Skeletal muscle tissue (tissue), 4 donors: Measurements from ENCODE around the gene TTC7B. TPM values are rescaled to one million over a fixed set of nuclear protein-coding genes. Genes with fewer than 3 reads are reported as not detected.

Source experiments
- H3K27ac ChIP-seq: one replicate; pipeline ENCODE4 v1.7.0; 2013; ENCODE audit warnings: mild to moderate bottlenecking, low read depth, low read length, inconsistent platforms
- H3K27me3 ChIP-seq, 3 donors: one replicate each; pipeline ENCODE4 v1.7.0; 2013; ENCODE audit warnings: low read length in 3 of 3; ENCODE audit not compliant: control insufficient read depth in 3 of 3, insufficient read depth in 3 of 3
- H3K36me3 ChIP-seq, 3 donors: one replicate each; pipeline ENCODE4 v1.7.0; 2013; ENCODE audit warnings: low read length in 3 of 3; ENCODE audit not compliant: control insufficient read depth in 3 of 3, insufficient read depth in 3 of 3
- H3K4me1 ChIP-seq, 3 donors: one replicate each; pipeline ENCODE4 v1.7.0; 2013; ENCODE audit warnings: low read length in 3 of 3, mild to moderate bottlenecking in 3 of 3; ENCODE audit not compliant: control insufficient read depth in 3 of 3, insufficient read depth in 3 of 3
- H3K4me3 ChIP-seq, 3 donors: one replicate each; pipeline ENCODE4 v1.7.0; 2013; ENCODE audit warnings: low read length in 3 of 3
- H3K9ac ChIP-seq, 3 donors: one replicate each; pipeline ENCODE4 v1.7.0; 2013; ENCODE audit warnings: low read length in 3 of 3, mild to moderate bottlenecking in 3 of 3, moderate library complexity in 2 of 3, low read depth in 1 of 3
- H3K9me3 ChIP-seq, 3 donors: one replicate each; pipeline ENCODE4 v1.7.0; 2013; ENCODE audit warnings: low read length in 3 of 3; ENCODE audit not compliant: control insufficient read depth in 3 of 3
- total RNA-seq: library from RNA; depleted of rRNA; stranded (reverse); fragments of >200 nt; gene quantifications from one replicate; pipeline ENCODE4 v1.2.3, GENCODE V29; 2014
- donor health status: Osteomylitis.

TTC7B gene
- total RNA-seq, 1 donor from 2014 or later: 5.7 TPM

- Histone ChIP-seq H3K27ac (no peak overlapping the region), H3K27me3 (no peaks in the 10 kb centered on the region), H3K36me3 (peaks cover 0 to 8% (median 0%) of the 10 kb centered on the region in 3 donors), H3K9ac (no peak overlapping the region), H3K4me1 (peaks cover 11 to 16% (median 15%) of the 10 kb centered on the region in 3 donors), H3K9me3 (no peaks in the 10 kb centered on the region), H3K4me3 (peak overlapping the region in 1 of 3 donors; percentile 13)
These were observed 83.5 kb downstream of the TTC7B start for GRCh38 chr14:90732718-90733117.

DNA sequence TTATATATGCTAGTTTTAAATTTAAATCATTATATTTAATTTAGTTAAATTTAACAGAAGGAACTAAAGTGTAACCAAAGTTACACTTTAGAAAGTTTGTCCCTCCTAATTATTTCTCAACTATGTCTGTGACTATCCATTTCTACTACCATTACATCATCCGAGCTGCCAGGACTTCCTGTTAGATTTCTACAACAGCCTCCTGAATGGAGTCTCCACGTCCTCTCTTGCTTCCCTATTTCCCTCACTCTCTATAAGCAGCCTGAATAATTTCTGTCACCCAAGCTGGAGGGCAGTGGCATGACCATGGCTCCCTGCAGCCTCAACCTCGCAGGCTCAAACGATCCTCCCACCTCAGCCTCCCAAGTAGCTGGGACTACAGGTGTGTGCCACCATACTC lies 84.1 kb downstream of the TTC7B start:
- Histone ChIP-seq H3K9me3 (no peaks in the 10 kb centered on the region), H3K36me3 (peaks cover 0 to 10% (median 0%) of the 10 kb centered on the region in 3 donors), H3K4me3 (no peak overlapping the region), H3K4me1 (peaks cover 12 to 16% (median 15%) of the 10 kb centered on the region in 3 donors), H3K27me3 (no peaks in the 10 kb centered on the region), H3K27ac (no peak overlapping the region), H3K9ac (no peak overlapping the region)

DNA sequence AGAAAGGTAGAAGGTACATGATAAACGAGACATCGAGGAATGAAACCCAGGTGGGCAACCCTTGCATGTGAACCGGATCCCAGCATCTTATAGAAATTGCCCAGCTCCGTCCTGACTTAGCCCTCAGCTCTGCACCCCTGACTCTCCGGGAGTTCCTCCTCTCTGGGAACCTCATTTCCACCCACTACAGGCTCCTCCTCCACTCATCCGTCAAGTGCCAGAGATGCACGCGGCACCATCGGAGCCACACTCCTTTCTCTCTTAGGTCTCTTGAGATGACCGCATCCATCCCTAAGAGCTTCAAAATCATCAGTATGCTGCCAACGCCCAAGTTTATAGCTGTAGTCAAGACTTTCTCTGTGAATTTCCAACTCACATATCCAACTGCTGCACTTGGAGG lies 84.7 kb downstream of the TTC7B start:
- peaks cover 0 to 10% (median 0%) of the 10 kb centered on the region in 3 donors for H3K36me3 ChIP-seq
- no peak overlapping the region for H3K27ac ChIP-seq
- H3K4me1 ChIP-seq: peaks cover 15 to 18% (median 18%) of the 10 kb centered on the region in 3 donors
- no peaks in the 10 kb centered on the region for H3K9me3 ChIP-seq
- no peak overlapping the region for H3K9ac ChIP-seq
- no peaks in the 10 kb centered on the region for H3K27me3 ChIP-seq
- no peak overlapping the region for H3K4me3 ChIP-seq

GRCh38 chr14:90730206-90730766 lies 85.9 kb downstream of the TTC7B start:
- Histone ChIP-seq H3K4me1 (peaks cover 15 to 30% (median 22%) of the 10 kb centered on the region in 3 donors), H3K27ac (no peak overlapping the region), H3K36me3 (peaks cover 0 to 10% (median 0%) of the 10 kb centered on the region in 3 donors), H3K27me3 (no peaks in the 10 kb centered on the region), H3K4me3 (no peak overlapping the region), H3K9me3 (no peaks in the 10 kb centered on the region), H3K9ac (no peak overlapping the region)

DNA sequence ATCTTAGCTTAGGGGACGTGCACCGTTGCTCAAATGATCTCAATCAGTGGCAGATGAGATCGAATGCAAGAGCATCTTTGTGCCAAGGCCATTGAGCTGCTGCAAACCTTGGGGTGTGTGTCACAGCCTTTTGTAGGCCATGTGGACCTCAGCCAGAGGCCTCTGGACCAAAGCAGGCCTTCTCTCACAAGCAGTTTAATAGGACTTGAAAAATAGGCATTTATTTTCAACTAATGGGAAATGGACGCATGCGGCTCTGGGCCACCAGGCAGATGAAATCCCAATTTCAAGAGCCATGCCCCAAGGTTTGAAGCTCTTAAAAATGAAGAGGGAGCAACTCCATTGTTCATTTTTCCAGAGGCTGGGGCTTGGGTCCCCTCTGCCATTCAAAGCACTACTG lies 87.3 kb downstream of the TTC7B start:
- H3K36me3 ChIP-seq: peaks cover 0 to 10% (median 0%) of the 10 kb centered on the region in 3 donors
- H3K4me1 ChIP-seq: peaks cover 15 to 31% (median 22%) of the 10 kb centered on the region in 3 donors
- H3K27me3 ChIP-seq: no peaks in the 10 kb centered on the region
- H3K9ac ChIP-seq: no peak overlapping the region
- no peak overlapping the region for H3K27ac ChIP-seq
- H3K4me3 ChIP-seq: no peak overlapping the region
- no peaks in the 10 kb centered on the region for H3K9me3 ChIP-seq

DNA sequence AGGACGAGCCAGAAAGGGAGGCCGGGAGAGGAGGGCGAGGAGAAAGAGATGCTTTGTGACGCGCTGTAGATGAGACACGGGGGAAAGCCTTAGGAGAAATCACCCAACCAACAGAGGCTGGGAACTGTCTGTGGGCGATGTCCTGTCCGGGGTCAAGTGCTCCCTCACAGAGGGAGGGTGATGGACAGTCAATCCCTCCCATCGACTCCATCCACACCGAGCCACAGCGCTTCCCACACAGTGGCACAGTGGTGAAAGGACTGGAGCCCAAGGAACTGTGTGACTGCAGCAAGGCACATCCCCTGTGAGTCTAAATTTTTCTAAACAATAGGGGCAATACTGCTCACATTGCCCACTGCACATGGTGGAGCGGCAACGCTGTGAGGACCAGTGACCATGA lies 89.1 kb downstream of the TTC7B start:
- H3K27ac ChIP-seq: peak overlapping the region; percentile 28
- H3K4me3 ChIP-seq: no peak overlapping the region
- H3K4me1 ChIP-seq: peaks cover 11 to 26% (median 14%) of the 10 kb centered on the region in 3 donors
- H3K9me3 ChIP-seq: no peaks in the 10 kb centered on the region
- H3K9ac ChIP-seq: no peak overlapping the region
- no peaks in the 10 kb centered on the region for H3K27me3 ChIP-seq
- peaks cover 0 to 10% (median 0%) of the 10 kb centered on the region in 3 donors for H3K36me3 ChIP-seq

- Histone ChIP-seq H3K36me3 (peaks cover 0 to 10% (median 0%) of the 10 kb centered on the region in 3 donors), H3K4me1 (peaks cover 11 to 28% (median 17%) of the 10 kb centered on the region in 3 donors), H3K27ac (peak overlapping the region; percentile 28), H3K4me3 (peak overlapping the region in 1 of 3 donors; percentile 11), H3K9me3 (no peaks in the 10 kb centered on the region), H3K27me3 (no peaks in the 10 kb centered on the region), H3K9ac (no peak overlapping the region)
These were observed 89.6 kb downstream of the TTC7B start for GRCh38 chr14:90726656-90727055.

DNA sequence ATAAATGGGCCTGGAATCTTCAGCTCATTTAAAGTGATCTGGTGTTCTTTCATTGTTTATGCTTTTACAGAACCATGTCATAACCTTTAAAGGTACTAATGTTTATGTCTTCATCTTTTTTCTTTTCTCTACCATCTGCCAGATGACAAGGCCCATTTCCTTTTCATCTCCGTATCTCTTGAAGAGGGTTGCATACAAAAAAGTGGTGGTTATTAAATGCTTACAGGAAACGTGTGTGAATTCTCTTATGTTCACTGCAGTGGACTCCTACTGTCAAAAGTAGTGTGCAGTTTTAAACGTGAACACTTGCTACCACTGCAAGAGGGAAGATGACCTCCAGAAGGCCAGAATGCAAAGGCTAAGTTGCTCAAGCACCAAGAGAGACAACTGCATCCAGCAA lies 91.4 kb downstream of the TTC7B start:
- no peak overlapping the region for H3K27ac ChIP-seq
- no peak overlapping the region for H3K4me3 ChIP-seq
- peaks cover 0 to 10% (median 0%) of the 10 kb centered on the region in 3 donors for H3K36me3 ChIP-seq
- H3K9me3 ChIP-seq: no peaks in the 10 kb centered on the region
- H3K4me1 ChIP-seq: peaks cover 11 to 39% (median 26%) of the 10 kb centered on the region in 3 donors
- no peak overlapping the region for H3K9ac ChIP-seq
- H3K27me3 ChIP-seq: no peaks in the 10 kb centered on the region

- H3K4me1 ChIP-seq: peaks cover 11 to 43% (median 26%) of the 10 kb centered on the region in 3 donors
- H3K27me3 ChIP-seq: no peaks in the 10 kb centered on the region
- H3K4me3 ChIP-seq: no peak overlapping the region
- no peak overlapping the region for H3K9ac ChIP-seq
- peaks cover 0 to 2% (median 0%) of the 10 kb centered on the region in 3 donors for H3K36me3 ChIP-seq
- peak overlapping the region; percentile 48 for H3K27ac ChIP-seq
- no peaks in the 10 kb centered on the region for H3K9me3 ChIP-seq
These were observed 93.6 kb downstream of the TTC7B start for GRCh38 chr14:90722590-90722989.

DNA sequence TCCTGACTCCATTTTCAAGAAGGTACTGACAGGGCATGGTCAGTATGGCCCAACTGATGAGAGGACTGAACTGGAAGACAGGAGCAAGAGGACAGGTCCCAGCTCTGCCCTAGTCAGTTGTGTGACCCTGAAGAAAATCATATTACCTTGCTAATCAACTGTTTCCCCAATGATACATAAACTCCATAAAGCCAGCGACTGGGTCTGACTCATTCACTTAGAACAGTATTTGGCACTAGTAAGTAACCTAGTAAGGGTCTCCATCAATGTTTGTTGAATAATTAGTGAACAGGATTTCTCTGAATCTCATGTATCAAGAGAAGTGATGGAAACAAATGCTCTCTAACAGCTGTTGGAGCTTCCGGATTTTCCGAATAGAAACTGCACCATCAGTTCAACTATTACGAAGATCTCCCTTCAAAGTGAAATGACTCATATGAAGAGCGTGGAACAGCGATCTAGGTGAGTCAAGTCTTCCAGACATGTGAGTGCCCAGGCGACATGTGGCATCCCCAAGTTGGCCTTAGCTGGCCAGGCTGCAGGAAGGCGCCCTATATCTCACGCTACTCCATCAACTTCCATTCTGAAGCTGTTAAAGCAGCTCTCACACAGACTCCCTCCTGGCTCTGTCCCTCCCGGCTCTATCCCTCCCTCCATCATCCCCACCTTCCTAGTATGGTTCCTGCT lies 94.5 kb downstream of the TTC7B start:
- Histone ChIP-seq H3K9ac (no peak overlapping the region), H3K4me1 (peaks cover 11 to 37% (median 26%) of the 10 kb centered on the region in 3 donors), H3K9me3 (no peaks in the 10 kb centered on the region), H3K27me3 (no peaks in the 10 kb centered on the region), H3K4me3 (peak overlapping the region in 1 of 3 donors; percentile 7), H3K36me3 (no peaks in the 10 kb centered on the region), H3K27ac (peak overlapping the region; percentile 48)
